Ramos (cell line): Measurements from ENCODE around the gene SEC14L6.
"Not testable (repeated sequence)": the region's sequence is repeated elsewhere in the genome, so short reads cannot be mapped to it uniquely, and the experiment has no call there.

Experiments
- in situ Hi-C: fragments of 300-500 bp; cut with MboI; formaldehyde crosslinking; loops from one replicate; pipeline ENCODE4 v1.14.3; 2022; ENCODE audit warnings: low sequenced_read_pairs; ENCODE audit not compliant: unreplicated experiment

Gene SEC14L6

DNA sequence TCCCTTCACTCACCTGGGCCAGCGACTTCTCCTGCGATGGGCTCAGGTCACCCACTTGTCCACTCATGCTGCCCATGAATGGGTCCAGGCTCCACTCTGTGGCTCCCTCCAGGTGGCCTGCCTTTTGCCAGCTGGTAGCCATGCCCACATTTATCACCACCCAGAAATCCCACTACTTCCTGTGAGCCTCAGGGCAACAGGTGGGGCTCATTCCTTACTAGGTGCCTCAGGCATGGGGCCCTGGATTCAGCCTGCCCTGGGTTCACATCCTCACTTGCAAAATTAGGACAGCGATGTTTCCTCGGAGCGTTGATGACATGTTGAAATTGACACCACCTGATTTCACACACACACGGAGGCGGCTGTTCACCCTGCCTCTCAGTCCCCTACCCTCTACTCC is at the start of gene SEC14L6:
Gene SEC14L6 (minus strand): TSS at position 126 of the 400 bp plus-strand sequence. CDS start 59 bp downstream, at position 67.
- in situ Hi-C loops: no loop called here

DNA sequence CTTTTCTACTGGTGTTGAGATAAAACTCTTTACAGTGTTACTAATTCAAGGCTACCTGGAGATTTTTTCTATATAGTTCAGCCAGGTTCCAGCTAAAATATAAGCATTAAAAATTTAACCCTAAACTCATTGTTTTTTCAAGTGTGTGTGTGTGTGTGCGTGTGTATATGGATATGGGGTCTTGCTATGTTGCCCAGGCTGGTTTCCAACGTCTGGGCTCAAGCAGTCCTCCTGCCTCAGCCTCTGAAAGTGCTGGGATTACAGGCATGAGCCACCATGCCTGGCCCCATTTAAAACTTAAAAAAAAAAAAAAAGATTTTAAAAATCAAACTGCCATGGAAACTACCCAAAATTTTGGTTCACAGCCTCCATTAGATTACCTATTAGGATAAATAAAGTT is 49.7 kb upstream of the SEC14L6 start:
- in situ Hi-C loops: no loop called here

DNA sequence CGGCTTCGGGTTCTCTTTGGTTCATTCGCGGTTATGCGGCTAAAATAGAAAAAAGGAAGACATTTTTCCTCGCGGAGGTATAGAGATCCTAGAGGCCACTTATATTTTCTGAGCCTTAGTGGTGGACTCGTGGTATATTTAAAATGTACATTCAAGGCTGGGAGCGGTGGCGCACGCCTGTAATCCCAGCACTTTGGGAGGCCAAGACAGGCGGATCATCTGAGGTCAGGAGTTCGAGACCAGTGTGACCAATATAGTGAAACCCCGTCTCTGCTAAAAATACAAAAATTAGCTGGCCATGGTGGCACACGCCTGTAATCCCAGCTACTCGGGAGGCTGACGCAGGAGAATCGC is 45.8 kb upstream of the SEC14L6 start:
- in situ Hi-C loops: not testable (repeated sequence)

DNA sequence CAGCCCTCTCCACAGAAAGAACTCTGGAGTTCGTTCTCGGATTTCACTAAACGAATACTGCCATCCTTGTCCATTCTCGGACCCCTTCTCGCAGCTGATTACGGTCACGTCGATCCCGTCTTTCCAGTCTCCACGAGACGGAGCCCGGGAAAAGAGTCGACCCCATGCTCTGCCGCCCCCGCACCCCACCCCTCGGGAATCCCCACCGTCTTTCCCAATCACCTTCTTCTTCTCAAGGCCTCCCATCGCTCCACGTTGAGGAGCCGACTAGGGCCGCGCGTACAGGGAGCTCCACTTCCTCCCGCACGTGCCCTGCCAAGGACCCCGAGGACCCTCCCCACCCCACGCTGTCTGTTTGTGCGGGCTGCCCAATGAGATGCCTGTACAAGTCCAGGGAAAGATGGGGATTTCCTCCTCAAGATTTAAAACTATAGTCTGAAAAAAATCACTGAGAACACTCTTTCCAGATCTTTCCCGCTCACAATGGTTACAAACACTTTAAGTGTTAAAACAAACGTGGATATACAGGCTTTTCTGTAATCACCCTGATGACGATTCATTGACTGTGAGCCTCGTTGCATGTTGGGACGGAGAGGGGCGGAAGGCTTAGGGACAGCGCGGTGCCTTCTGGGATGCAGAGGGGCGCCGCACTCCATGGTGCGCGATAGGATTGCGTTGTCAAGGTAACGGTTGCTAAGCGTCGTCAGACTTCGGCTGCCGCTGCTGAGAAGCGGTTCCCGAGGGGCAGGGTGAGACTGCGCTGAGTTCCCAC is 45.2 kb upstream of the SEC14L6 start, which contains the start of gene PES1:
Gene PES1 (minus strand): TSS at position 323 of the 772 bp plus-strand sequence. CDS start 77 bp downstream, at position 246.
- in situ Hi-C loops: no loop called here

DNA sequence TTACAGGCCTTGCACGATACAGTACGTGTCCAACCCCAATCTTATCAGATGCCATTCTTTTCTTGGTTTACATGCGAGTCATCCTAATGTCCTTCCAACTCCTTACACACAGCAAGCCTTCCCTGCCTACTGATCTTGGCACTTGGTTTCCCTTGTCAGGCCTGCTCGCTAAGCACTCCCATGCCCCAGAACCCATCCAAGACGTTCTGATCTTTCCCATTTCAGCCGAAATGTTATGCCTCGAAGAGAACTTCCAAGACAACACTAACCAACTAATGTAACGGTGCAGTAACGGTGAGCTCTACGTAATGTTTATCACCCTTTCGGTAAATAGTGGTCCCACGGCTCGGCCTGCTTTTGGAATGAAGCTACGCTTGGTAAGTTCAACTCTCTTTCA is 44.6 kb upstream of the SEC14L6 start:
- in situ Hi-C loops: no loop called here

DNA sequence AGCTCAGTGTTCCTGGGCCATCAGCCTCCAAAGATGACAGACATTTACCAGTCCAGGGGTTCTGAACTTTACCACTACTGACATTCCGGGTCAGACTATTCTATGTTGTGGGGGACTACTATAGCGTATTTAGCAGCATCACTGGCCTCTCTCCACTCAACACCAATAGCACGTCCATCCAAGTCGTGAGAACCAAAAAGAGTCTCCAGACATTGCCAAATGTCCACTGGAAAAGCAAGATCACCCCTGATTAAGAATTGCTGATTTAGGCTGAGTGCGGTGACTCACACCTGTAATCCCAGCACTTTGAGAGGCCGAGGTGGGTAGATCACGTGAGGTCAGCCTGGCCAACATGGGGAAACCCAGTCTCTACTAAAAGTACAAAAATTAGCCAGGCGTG is 39.9 kb upstream of the SEC14L6 start:
- in situ Hi-C loops: loop anchor here (10.0 kb wide), 1 partner anchor 62 kb away; no protein-coding TSS in a partner anchor

DNA sequence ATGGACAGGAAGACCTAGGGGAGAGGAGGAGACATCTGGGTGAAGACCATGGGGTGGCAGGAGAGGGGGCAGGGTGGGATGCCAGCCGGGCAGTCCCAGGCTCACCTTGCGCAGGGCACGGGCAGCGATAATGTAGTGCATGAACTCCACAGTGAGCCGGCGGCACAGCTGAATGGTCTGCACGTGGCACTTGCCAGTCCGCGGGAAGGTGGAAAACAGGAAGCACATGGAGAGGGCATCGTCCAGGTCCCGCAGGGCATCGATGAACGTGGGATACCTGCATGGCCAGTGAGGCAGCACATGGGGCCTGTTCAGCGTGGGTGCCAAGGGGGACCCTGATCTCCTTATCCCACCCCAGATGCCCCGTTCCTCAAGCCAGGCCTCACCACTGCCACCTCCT is 37.9 kb upstream of the SEC14L6 start:
- in situ Hi-C loops: loop anchor here (10.0 kb wide), 1 partner anchor 60 kb away; no protein-coding TSS in a partner anchor

DNA sequence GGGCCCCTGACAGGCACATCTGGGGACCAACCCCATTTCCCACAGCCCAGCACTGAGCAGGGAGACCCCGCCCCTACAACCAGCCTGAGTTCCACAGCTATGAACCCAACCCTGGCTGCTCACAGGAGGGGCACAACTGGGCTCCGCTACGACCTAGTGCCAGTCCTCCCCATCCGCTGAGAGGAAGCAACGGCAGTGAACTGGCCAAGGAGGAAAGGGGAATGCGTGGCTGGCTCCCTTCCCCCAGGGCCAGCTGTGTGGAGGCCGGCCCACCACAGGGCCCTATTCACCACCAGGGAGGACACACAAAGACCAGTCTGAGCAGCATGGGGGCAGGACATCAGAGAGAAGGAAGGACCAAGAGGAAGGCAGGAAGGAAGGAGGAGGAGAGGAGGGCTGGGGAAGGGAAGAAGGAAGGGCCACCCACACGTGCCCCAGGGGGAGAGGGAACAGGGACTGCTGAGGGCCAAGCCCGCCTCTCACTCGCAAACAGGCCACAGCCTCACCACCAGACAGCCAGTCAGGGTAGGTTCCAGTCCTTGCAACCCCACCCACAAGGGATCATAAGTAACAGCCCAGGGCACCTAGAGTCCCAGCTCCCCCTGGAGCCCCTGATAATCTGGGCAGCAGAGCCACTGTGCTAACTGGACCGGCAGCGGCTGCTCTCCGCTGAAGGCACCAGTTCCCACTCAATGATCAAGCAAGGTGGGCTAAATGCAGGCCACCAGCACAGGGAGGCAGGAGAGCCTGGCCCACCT is 36.4 kb upstream of the SEC14L6 start:
- in situ Hi-C loops: loop anchor here (10.0 kb wide), 1 partner anchor 58 kb away; no protein-coding TSS in a partner anchor

DNA sequence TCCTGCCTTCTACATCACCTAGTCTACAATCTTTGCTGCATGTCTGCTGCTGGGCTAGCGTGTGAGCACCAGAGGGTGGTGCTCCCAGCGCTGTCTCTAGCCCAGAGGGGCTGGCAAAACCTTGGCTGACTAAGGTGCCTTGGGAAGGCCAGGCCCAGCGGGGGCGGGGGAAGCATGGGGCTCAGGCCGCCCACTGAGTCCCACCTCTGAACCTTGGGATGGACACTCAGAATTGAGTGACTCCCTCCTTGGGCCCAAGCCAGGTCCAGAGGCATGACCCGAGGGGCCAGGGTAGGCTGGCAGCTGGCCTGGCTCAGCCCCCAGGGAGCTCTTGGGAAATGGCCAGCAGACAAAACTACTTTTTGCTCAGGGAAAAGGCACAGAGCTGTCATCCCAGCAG is 35.5 kb upstream of the SEC14L6 start:
- in situ Hi-C loops: loop anchor here (10.0 kb wide), 1 partner anchor 57 kb away; no protein-coding TSS in a partner anchor

DNA sequence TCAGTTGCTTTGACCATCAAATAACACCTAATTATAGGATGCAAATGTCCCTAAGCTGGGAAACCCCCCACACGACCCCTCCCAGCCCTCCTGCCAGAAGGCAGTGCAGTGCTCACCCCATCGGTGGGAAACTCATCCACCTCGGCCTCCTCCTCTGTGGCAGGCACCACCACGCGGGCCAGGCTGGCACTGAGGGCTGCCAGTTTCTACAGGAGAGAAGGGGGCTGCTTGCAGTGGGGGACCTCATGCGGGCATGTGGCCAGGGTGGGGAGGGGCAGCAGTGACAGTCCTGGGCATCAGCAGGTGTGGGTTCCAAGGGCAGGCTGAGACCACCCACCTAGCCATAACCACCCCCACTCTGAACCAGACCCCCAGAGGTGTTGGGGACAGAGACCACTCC is 34.4 kb upstream of the SEC14L6 start:
- in situ Hi-C loops: loop anchor here (10.0 kb wide), 1 partner anchor 56 kb away; no protein-coding TSS in a partner anchor

DNA sequence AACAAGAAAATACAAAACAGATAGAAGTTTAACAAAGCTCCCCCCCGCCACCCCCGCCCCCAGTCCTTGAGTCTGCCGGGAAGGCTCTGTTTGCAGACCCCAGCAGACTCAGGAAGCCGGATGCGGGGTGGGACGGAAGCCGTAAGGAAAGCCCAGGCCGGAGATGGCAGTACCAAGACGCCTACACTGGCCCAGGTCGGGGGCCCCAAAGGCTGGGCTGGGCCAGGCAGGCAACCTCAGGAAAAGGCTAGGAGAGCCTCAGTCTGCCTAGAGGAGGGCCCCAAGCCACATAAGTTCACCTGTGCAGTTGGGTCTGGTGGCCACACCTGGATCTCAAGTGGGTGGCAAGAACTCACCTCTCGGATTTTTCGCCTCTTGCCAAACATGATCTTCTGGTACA is 31.9 kb upstream of the SEC14L6 start:
- in situ Hi-C loops: no loop called here

DNA sequence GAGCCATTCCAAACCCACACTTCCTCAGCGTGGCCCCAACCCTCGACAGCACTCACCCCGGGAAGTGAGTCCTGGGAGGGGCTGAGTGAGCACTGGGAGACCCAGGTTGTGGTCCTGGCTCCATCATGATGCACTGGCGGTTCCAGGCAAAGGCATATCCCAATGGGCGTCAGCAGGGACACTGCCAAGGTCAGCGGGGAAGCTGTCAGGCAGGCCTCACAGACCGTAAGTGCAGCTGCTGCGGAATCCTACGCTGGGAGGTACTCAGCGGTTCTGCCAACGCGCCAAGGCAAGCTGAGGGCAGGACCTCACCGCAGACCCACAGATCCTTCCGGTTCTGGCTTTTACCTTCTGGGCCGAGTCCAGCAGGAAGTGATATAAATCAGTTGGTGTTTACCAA is 29.3 kb upstream of the SEC14L6 start:
- in situ Hi-C loops: no loop called here

DNA sequence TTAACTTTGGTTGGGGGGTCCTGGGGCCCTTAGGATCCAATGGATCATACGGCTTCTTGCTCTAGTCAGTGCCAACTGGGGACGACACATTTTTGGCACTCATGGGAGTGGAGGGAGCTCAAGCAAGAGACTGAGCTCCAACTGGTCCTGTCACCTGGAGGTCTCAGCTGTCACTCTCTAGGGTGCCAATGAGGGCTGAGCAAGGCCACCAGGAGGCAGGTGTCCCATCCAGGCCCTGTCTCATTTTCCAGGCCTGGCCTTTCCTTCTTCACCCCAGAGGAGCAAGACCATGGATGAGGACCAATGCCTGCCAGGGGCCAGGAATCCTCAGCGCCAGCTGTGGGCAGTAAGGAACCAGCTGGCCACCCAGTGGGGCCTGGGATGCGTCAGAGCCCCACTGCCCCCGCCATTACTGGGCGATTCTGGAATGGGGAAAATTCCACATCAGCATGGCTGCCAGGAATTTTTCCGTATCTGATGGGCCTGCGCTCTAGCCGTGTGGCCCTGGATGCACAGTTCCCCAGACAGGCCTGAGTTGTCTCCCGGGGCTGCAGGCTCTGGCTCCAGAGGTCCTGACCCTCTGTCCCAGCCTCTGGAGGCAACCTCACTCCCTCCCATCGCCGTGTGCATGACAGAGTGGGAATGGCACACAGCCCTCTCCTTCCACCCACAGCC is 28.6 kb upstream of the SEC14L6 start:
- in situ Hi-C loops: no loop called here

DNA sequence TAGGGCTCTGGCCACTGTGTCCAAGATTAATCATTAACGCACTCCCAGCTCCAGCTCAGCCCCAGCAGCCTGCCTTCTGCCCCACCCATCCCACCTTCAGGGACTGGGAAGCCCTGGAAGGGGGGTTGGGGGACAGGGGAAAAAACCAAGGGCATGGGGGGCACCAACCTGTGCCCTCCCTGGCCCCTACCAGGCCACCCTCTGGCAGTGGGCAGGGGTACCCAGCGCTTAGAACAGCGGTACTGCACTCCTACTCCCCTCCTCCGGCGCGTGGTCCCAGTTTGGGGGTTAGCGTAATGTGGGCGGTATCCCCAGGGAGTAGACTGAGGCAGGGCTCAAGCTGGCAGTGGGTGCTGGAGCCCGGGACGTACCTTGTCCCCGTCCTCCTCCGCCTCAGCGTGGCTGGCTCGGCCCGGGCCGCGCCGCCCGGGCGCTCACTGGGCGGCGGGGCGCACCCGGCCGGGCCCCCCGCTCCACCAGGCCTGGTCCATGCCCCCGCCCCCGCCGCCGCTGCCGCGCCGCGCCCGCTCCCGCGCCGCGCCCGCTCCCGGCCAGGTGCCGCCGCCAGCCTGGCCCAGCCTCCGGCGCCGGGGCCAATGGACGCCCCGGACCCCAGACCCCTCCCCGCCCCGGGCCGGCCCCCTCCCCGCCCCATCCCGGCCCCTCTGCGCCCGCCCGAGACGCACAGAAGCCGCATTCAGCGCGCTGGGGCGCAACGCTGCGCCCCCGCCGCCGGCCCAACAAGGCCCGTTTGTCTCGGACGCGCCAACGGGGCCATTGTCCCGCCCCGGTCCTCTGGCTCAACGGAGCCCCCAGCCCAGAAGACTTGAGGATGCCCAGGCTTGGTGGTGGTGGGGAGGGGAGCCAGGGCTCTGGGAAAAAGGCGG is 27.8 kb upstream of the SEC14L6 start, which contains the start of gene GAL3ST1:
Gene GAL3ST1 (minus strand): TSS at position 571 of the 887 bp plus-strand sequence. CDS start 17,273 bp downstream, outside the sequence.
- in situ Hi-C loops: no loop called here

DNA sequence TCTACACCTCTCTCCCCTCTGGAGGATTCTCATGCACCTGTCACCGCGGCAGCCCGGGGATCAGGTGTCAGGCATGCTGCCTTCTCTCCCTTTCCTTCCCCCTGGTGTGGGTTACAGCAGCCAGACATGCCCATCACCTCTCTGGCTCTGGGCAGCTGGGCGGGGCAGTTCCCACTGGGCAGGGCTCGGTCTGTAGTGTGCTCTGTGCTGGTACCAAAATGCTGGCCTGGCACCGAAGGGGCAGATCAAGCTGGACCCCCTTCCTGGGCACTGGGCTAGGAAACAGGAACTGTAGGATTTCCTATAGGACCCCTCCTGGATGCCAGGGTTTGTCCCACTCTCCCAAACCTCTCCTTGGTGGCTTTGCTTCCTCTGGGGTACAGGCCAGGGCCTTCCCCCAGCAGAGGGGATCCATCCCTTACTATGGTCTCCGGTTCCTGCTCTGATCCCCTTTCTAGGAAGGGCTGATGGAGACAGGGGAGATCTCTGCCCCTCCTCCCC is 27.1 kb upstream of the SEC14L6 start:
- in situ Hi-C loops: no loop called here

DNA sequence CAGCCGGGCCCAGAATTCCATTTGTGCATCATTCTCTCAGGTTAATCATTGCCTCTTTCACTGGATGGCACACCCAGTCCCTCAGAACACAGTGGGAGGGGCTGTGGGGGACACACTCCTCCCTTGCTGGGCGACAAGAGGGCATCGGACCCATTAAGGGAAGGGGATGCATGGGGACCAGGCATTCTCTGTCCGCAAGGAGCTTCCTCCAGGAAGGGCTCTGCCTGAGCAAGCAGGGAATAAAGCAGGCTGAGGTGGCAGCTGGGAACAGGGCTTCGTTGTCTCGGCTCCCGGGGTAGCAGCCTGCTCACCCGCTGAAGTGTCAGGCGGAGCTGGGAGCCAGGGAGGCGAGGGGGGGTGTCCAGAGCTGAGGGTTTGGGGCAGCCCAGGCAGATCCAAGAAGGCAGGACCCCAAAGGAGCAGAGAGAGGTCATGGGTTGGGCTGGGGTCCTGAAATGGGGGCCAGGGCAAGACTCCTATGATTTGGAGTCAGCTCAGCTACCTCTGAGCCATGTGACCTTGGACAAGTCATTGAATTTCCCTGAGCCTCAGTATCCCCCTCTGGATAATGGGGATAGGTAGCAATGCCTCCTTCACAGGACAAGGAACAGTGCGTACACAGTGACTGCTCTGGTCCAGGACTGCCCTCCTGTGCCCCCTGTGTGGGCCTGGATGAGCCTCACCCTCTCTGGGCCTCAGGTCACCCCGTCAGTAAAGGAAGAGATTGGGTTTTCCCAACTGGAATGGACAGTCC is 26.5 kb upstream of the SEC14L6 start:
- in situ Hi-C loops: no loop called here

DNA sequence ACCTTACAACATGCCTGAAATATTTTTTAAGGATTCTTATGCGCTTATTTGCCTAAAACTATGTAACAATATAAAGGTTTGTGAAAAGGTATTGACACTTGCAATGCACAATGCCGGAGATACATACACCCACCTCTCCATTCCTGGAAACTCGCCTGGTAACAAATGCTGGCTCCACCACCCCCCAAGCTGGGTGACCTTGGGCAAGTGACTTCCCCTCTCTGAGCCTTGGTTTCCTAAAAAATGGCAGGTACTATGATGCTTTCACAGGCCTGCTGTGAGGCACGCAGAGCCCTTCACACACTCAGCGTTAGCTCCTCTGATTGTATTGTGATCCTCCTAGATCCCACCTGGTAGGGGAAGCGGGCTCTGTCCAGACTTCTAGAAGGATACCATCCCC is 25.7 kb upstream of the SEC14L6 start:
- in situ Hi-C loops: no loop called here

DNA sequence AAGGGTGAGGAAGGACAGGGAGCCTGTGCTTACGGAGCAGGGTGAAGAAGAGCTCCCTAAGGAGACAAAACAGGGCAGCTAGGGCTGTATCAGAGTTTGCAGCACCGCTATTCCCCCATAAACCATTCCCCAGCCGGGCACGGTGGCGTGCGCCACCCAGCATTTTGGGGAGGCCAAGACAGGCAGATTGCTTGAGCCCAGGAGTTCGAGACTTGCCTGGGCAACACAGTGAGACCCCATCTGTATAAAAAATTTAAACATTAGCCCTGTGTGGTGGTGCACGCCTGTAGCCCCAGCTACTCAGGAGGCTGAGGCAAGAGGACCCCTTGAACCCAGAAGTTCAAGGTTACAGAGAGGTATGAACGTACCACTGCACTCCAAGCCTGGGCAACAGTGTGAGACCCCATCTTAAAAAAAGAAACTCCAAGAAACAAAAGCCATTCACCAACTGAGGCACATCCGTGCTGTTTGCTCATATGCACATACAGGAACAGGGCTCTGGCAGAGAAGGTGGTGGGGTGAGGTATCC is 23.2 kb upstream of the SEC14L6 start:
- in situ Hi-C loops: no loop called here
